ENCODE data around the gene SKAP2. TPM values are rescaled to one million over a fixed set of nuclear protein-coding genes. Genes with fewer than 3 reads are reported as not detected.

SKAP2 gene
- total and polyA plus RNA-seq, 10 of the 15 experiments (the other 5 are each of a cell fraction or from before 2014, with no cell fraction given): 10.9 to 40.6 (median 23.5) TPM

DNA sequence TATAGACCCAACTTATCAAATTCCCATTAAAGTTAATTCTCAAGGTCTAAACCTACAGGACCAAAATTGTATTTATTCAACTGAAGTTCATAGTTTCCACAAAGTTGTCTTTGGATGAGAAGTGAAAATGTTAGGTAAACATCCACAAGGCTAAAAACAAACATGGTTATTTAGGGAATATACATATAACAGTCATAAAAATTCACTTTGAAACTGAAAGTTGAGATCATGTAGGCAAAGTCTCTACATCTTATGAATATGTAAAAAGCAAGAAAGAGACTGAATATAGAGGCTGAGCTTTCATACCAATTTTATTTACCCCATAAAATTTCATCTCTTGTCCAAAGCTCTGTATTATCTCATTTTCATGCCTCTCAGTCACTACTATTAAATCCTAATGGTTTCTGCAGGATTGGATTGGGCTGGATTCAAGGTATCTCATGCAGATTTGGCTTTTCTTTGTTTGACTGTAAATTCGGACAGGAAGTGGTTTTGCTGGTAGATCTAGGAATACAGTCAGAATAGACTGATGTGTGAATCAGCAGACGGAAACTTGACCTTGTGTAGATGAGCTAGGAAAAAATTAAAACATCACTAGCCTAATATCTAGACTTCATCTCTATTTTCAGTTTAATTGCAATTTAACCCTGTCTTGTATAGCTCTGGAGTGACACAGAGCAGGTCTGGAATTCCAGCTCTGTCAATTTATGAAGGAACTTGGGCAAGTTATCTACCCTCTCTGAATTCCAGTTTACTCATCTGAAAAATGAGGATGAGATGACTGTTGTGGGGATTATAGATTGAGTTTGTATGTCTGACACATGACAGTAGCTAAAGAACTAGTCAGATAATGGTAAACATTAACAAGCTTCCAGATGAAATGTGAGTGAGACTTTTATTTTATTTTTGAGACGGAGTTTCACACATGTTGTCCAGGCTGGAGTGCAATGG lies 27.3 kb upstream of the SKAP2 start (continued):
- no peak for TF ChIP-seq FOXK2 (IDR thresholded peaks at IDR 0.05)
- TF ChIP-seq, protein P1, sequence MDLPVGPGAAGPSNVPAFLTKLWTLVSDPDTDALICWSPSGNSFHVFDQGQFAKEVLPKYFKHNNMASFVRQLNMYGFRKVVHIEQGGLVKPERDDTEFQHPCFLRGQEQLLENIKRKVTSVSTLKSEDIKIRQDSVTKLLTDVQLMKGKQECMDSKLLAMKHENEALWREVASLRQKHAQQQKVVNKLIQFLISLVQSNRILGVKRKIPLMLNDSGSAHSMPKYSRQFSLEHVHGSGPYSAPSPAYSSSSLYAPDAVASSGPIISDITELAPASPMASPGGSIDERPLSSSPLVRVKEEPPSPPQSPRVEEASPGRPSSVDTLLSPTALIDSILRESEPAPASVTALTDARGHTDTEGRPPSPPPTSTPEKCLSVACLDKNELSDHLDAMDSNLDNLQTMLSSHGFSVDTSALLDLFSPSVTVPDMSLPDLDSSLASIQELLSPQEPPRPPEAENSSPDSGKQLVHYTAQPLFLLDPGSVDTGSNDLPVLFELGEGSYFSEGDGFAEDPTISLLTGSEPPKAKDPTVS (IDR thresholded peaks at IDR 0.05; ENCODE audit: low read depth, low read length): no peak
- TF ChIP-seq MTA2 (IDR thresholded peaks at IDR 0.05; ENCODE audit: low read depth): no peak
- TF ChIP-seq TCF12 (IDR thresholded peaks at IDR 0.05; ENCODE audit: low read depth, low read length): no peak
- no peak for TF ChIP-seq NFXL1 (IDR thresholded peaks at IDR 0.05; ENCODE audit: borderline replicate concordance)
- peak; percentile 59; the same call in 1 of the 2 replicates for TF ChIP-seq GABPA (IDR thresholded peaks at IDR 0.05; ENCODE audit: low read depth)
- no peak for TF ChIP-seq KLF5 (IDR thresholded peaks at IDR 0.05; ENCODE audit: partially characterized antibody)
- no peak for TF ChIP-seq RFX5 (IDR thresholded peaks at IDR 0.05; ENCODE audit: low read depth, low read length)
- no peak for TF ChIP-seq STAT3 (IDR thresholded peaks at IDR 0.05; ENCODE audit: low read depth, low read length)
- no peak for TF ChIP-seq RAD51 (IDR thresholded peaks at IDR 0.05)
- no peak for TF ChIP-seq CBX3 (IDR thresholded peaks at IDR 0.05; ENCODE audit: borderline replicate concordance, low read depth)
- no peak for TF ChIP-seq RELA (IDR thresholded peaks at IDR 0.05; ENCODE audit: borderline replicate concordance, partially characterized antibody)
- TF ChIP-seq IKZF1 (conservative IDR thresholded peaks at IDR 0.05): no peak
- TF ChIP-seq SP1 (IDR thresholded peaks at IDR 0.05; ENCODE audit: low read depth, low read length): no peak
- no peak for TF ChIP-seq TAF1 (IDR thresholded peaks at IDR 0.05; ENCODE audit: borderline replicate concordance, low read depth, low read length)
- TF ChIP-seq, protein P2, sequence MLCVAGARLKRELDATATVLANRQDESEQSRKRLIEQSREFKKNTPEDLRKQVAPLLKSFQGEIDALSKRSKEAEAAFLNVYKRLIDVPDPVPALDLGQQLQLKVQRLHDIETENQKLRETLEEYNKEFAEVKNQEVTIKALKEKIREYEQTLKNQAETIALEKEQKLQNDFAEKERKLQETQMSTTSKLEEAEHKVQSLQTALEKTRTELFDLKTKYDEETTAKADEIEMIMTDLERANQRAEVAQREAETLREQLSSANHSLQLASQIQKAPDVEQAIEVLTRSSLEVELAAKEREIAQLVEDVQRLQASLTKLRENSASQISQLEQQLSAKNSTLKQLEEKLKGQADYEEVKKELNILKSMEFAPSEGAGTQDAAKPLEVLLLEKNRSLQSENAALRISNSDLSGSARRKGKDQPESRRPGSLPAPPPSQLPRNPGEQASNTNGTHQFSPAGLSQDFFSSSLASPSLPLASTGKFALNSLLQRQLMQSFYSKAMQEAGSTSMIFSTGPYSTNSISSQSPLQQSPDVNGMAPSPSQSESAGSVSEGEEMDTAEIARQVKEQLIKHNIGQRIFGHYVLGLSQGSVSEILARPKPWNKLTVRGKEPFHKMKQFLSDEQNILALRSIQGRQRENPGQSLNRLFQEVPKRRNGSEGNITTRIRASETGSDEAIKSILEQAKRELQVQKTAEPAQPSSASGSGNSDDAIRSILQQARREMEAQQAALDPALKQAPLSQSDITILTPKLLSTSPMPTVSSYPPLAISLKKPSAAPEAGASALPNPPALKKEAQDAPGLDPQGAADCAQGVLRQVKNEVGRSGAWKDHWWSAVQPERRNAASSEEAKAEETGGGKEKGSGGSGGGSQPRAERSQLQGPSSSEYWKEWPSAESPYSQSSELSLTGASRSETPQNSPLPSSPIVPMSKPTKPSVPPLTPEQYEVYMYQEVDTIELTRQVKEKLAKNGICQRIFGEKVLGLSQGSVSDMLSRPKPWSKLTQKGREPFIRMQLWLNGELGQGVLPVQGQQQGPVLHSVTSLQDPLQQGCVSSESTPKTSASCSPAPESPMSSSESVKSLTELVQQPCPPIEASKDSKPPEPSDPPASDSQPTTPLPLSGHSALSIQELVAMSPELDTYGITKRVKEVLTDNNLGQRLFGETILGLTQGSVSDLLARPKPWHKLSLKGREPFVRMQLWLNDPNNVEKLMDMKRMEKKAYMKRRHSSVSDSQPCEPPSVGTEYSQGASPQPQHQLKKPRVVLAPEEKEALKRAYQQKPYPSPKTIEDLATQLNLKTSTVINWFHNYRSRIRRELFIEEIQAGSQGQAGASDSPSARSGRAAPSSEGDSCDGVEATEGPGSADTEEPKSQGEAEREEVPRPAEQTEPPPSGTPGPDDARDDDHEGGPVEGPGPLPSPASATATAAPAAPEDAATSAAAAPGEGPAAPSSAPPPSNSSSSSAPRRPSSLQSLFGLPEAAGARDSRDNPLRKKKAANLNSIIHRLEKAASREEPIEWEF (IDR thresholded peaks at IDR 0.05; ENCODE audit: insufficient replicate concordance, low read depth, low read length): no peak
- no peak for TF ChIP-seq ZNF207 (IDR thresholded peaks at IDR 0.05; ENCODE audit: borderline replicate concordance)
- TF ChIP-seq TBL1XR1 (IDR thresholded peaks at IDR 0.05; ENCODE audit: low read depth, low read length): no peak
- peak; percentile 91 for TF ChIP-seq JUNB (IDR thresholded peaks at IDR 0.05)
- TF ChIP-seq SMAD1 (IDR thresholded peaks at IDR 0.05; ENCODE audit: low read depth, partially characterized antibody): no peak
- no peak for TF ChIP-seq HDAC6 (IDR thresholded peaks at IDR 0.05; ENCODE audit: unreplicated experiment)
- TF ChIP-seq, protein P3, sequence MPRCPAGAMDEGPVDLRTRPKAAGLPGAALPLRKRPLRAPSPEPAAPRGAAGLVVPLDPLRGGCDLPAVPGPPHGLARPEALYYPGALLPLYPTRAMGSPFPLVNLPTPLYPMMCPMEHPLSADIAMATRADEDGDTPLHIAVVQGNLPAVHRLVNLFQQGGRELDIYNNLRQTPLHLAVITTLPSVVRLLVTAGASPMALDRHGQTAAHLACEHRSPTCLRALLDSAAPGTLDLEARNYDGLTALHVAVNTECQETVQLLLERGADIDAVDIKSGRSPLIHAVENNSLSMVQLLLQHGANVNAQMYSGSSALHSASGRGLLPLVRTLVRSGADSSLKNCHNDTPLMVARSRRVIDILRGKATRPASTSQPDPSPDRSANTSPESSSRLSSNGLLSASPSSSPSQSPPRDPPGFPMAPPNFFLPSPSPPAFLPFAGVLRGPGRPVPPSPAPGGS (IDR thresholded peaks at IDR 0.05; ENCODE audit: borderline replicate concordance, insufficient read depth, low read depth, low read length, poor library complexity, severe bottlenecking): no peak
- no peak for TF ChIP-seq ZNF24 (IDR thresholded peaks at IDR 0.05)
- TF ChIP-seq NBN (IDR thresholded peaks at IDR 0.05): no peak

Data from GM12878 (cell line).